ENCODE measurements around the gene SLC35D2. TPM values are rescaled to one million over a fixed set of nuclear protein-coding genes. Genes with fewer than 3 reads are reported as not detected.

SLC35D2 gene
- total RNA-seq, 1 experiment from 2014 or later = 32.5 TPM

GRCh38 chr9:96419691-96419969 is 36.1 kb upstream of the SLC35D2 start:
- DNase-seq (ENCODE audit: low read depth, low spot score) (no peak), ATAC-seq (no peak)
- TF ChIP-seq ZNF274 (IDR thresholded peaks at IDR 0.05; ENCODE audit: low read depth, low read length) (no peak), CBX3 (IDR thresholded peaks at IDR 0.05; ENCODE audit: low read depth) (no peak), SIN3A (IDR thresholded peaks at IDR 0.05; ENCODE audit: low read depth) (no peak), SRF (IDR thresholded peaks at IDR 0.05; ENCODE audit: low read depth) (no peak), POLR2AphosphoS5 (IDR thresholded peaks at IDR 0.05; ENCODE audit: low read depth, low read length) (no peak), CEBPB (IDR thresholded peaks at IDR 0.05; ENCODE audit: low read depth) (no peak), ELF1 (IDR thresholded peaks at IDR 0.05; ENCODE audit: borderline replicate concordance, low read depth) (no peak), RAD21 (IDR thresholded peaks at IDR 0.05; ENCODE audit: low read depth) (no peak), POLR2A (IDR thresholded peaks at IDR 0.05; ENCODE audit: borderline replicate concordance, extremely low read depth, insufficient read depth, insufficient read length) (no peak)
- no peaks in the 10 kb centered on the region for H3K9me2 ChIP-seq (ENCODE audit: insufficient read depth)
- H4K20me1 ChIP-seq (ENCODE audit: insufficient read depth) = no peaks in the 10 kb centered on the region
- H3K4me1 ChIP-seq (ENCODE audit: control insufficient read depth in 1 of 2, insufficient read depth in 2 of 2, low read length in 2 of 2) = peaks cover 24 to 48% of the 10 kb centered on the region in 2 experiments
- H3K27ac ChIP-seq (ENCODE audit: low read depth, low read length) = peak overlapping the region; percentile 99; the same call in 1 of the 2 replicates
- H3K79me2 ChIP-seq (ENCODE audit: insufficient read depth, low read length) = peaks cover 26% of the 10 kb centered on the region
- no peaks in the 10 kb centered on the region for H3K9me3 ChIP-seq (ENCODE audit: control insufficient read depth in 1 of 2, insufficient read depth in 1 of 2, low read depth in 1 of 2, low read length in 2 of 2)
- BruUV-seq (replicated peaks) = no TSS peak
- peak overlapping the region; percentile 100 for H3K9ac ChIP-seq (ENCODE audit: low read length)
- POLR2A ChIA-PET = no interaction called here
- H3K4me3 ChIP-seq (replicated peaks in 1 of 2; ENCODE audit: low read depth in 1 of 2, low read length in 2 of 2) = peak overlapping the region; percentile 67 to 73
- RAD21 ChIA-PET (ENCODE audit: low non-redundant PET in 1 of 2, low total read pairs in 2 of 2, uncharacterized antibody in 2 of 2, unreplicated experiment in 2 of 2) = interaction anchor here in 1 of 2 experiments (0.6 kb wide), 1 partner anchor 37 kb away, joined by 4 read pairs; no protein-coding TSS in a partner anchor
- H3K36me3 ChIP-seq (ENCODE audit: control insufficient read depth in 1 of 2, insufficient read depth in 2 of 2, low read length in 2 of 2) = no peaks in the 10 kb centered on the region
- no peaks in the 10 kb centered on the region for H3K27me3 ChIP-seq (ENCODE audit: insufficient read depth, low read length)
- no peak overlapping the region for H2AFZ ChIP-seq (ENCODE audit: low read depth, low read length, poor library complexity, severe bottlenecking)
- intact Hi-C loops (cut with micrococcal nuclease) = loop anchor here (5.0 to 10.0 kb wide), 2 partner anchors 77 to 435 kb away; partner anchors contain the start of gene ZNF782
- CTCF ChIA-PET = no interaction called here
- peak overlapping the region; percentile 94 for H3K4me2 ChIP-seq (ENCODE audit: low read length)

DNA sequence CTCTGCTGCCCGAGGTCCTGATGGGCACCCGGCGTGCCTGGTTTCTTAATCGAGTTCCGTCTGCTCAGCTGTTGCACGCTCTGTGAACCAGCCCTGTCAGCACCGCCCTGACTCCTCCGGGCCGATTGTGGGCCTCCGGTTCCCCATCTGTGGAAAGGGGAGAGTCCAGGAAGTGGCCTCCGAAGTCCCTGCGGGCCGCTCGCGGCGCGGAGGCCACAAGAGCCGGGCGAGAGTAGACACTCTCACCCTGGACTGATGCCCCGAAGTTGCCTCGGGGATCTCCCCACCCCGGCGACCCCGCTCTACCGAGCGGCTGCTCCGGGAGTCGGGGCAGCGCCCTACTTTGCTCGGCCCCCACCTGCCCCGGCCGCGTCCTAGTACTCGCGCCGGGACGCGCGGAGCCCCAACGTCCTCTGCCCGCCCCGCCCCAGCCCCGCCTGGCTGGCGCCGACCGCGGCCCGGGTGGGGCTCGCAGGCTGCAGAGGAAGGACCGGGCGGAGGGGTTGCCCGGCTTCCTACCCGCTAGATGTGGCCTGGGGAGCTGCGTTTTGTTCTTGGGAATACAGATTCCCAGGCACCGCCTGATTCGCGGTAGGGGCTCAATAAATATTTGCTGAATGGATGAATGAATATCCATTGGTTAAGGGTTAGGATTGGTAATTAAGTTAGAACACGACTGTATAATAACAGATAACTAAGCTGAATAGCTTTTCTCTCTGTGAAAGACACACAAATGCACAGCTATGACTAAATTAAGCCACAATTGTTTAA is 35.6 kb upstream of the SLC35D2 start:
- Histone ChIP-seq H3K4me1 (ENCODE audit: control insufficient read depth in 1 of 2, insufficient read depth in 2 of 2, low read length in 2 of 2) (peaks cover 24 to 48% of the 10 kb centered on the region in 2 experiments), H3K36me3 (ENCODE audit: control insufficient read depth in 1 of 2, insufficient read depth in 2 of 2, low read length in 2 of 2) (no peaks in the 10 kb centered on the region), H3K27me3 (ENCODE audit: insufficient read depth, low read length) (no peaks in the 10 kb centered on the region), H2AFZ (ENCODE audit: low read depth, low read length, poor library complexity, severe bottlenecking) (no peak overlapping the region), H3K4me2 (ENCODE audit: low read length) (peak overlapping the region; percentile 94), H4K20me1 (ENCODE audit: insufficient read depth) (no peaks in the 10 kb centered on the region), H3K9me3 (ENCODE audit: control insufficient read depth in 1 of 2, insufficient read depth in 1 of 2, low read depth in 1 of 2, low read length in 2 of 2) (no peaks in the 10 kb centered on the region), H3K9ac (ENCODE audit: low read length) (peak overlapping the region; percentile 100), H3K9me2 (ENCODE audit: insufficient read depth) (no peaks in the 10 kb centered on the region), H3K79me2 (ENCODE audit: insufficient read depth, low read length) (peaks cover 31% of the 10 kb centered on the region), H3K4me3 (replicated peaks in 1 of 2; ENCODE audit: low read depth in 1 of 2, low read length in 2 of 2) (peak overlapping the region; percentile 67 to 73), H3K27ac (ENCODE audit: low read depth, low read length) (peak overlapping the region; percentile 99)
- ATAC-seq (peak; percentile 50), DNase-seq (ENCODE audit: low read depth, low spot score) (no peak)
- CTCF ChIA-PET = no interaction called here
- intact Hi-C loops (cut with micrococcal nuclease) = loop anchor here (5.0 to 10.0 kb wide), 2 partner anchors 77 to 436 kb away; partner anchors contain the start of gene ZNF782
- POLR2A ChIA-PET = no interaction called here
- RAD21 ChIA-PET (ENCODE audit: low non-redundant PET in 1 of 2, low total read pairs in 2 of 2, uncharacterized antibody in 2 of 2, unreplicated experiment in 2 of 2) = interaction anchor here in 1 of 2 experiments (0.6 kb wide), 1 partner anchor 36 kb away, joined by 4 read pairs; no protein-coding TSS in a partner anchor
- TSS peak; percentile 85 for BruUV-seq (replicated peaks)
- peak; percentile 60; the same call in 1 of the 2 replicates for TF ChIP-seq ZFX (IDR thresholded peaks at IDR 0.05)
- no peak for TF ChIP-seq JUND (IDR thresholded peaks at IDR 0.05)
- no peak for TF ChIP-seq EZH2 (IDR thresholded peaks at IDR 0.05)
- no peak for TF ChIP-seq ZNF274 (IDR thresholded peaks at IDR 0.05; ENCODE audit: low read depth, low read length)
- peak; percentile 14 for TF ChIP-seq POLR2A (IDR thresholded peaks at IDR 0.05; ENCODE audit: borderline replicate concordance, extremely low read depth, insufficient read depth, insufficient read length)
- TF ChIP-seq, protein P1, sequence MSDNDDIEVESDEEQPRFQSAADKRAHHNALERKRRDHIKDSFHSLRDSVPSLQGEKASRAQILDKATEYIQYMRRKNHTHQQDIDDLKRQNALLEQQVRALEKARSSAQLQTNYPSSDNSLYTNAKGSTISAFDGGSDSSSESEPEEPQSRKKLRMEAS (IDR thresholded peaks at IDR 0.05) = peak; percentile 21; the same call in 1 of the 2 replicates
- TF ChIP-seq EZH2phosphoT487 (IDR thresholded peaks at IDR 0.05; ENCODE audit: borderline replicate concordance) = no peak
- TF ChIP-seq, protein P2, sequence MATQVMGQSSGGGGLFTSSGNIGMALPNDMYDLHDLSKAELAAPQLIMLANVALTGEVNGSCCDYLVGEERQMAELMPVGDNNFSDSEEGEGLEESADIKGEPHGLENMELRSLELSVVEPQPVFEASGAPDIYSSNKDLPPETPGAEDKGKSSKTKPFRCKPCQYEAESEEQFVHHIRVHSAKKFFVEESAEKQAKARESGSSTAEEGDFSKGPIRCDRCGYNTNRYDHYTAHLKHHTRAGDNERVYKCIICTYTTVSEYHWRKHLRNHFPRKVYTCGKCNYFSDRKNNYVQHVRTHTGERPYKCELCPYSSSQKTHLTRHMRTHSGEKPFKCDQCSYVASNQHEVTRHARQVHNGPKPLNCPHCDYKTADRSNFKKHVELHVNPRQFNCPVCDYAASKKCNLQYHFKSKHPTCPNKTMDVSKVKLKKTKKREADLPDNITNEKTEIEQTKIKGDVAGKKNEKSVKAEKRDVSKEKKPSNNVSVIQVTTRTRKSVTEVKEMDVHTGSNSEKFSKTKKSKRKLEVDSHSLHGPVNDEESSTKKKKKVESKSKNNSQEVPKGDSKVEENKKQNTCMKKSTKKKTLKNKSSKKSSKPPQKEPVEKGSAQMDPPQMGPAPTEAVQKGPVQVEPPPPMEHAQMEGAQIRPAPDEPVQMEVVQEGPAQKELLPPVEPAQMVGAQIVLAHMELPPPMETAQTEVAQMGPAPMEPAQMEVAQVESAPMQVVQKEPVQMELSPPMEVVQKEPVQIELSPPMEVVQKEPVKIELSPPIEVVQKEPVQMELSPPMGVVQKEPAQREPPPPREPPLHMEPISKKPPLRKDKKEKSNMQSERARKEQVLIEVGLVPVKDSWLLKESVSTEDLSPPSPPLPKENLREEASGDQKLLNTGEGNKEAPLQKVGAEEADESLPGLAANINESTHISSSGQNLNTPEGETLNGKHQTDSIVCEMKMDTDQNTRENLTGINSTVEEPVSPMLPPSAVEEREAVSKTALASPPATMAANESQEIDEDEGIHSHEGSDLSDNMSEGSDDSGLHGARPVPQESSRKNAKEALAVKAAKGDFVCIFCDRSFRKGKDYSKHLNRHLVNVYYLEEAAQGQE (IDR thresholded peaks at IDR 0.05; ENCODE audit: low read depth) = no peak
- TF ChIP-seq SIN3A (IDR thresholded peaks at IDR 0.05; ENCODE audit: low read depth) = no peak
- TF ChIP-seq EGR1 (IDR thresholded peaks at IDR 0.05; ENCODE audit: low read depth) = no peak
- no peak for TF ChIP-seq CBX3 (IDR thresholded peaks at IDR 0.05; ENCODE audit: low read depth)
- TF ChIP-seq, protein P3, sequence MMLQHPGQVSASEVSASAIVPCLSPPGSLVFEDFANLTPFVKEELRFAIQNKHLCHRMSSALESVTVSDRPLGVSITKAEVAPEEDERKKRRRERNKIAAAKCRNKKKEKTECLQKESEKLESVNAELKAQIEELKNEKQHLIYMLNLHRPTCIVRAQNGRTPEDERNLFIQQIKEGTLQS (IDR thresholded peaks at IDR 0.05) = no peak
- peak; percentile 45; the same call in 1 of the 2 replicates for TF ChIP-seq POLR2AphosphoS5 (IDR thresholded peaks at IDR 0.05; ENCODE audit: low read depth, low read length)
